Psoas muscle (tissue), 8 donors: ENCODE results near the gene GABARAP. TPM values are rescaled to one million over a fixed set of nuclear protein-coding genes. Genes with fewer than 3 reads are reported as not detected.

Source experiments
- ATAC-seq, 4 donors: fragments of 200-7000 bp; cut with Tn5 transposase; one replicate each; pipeline ENCODE4 v1.9.1; 2020; ENCODE audit warnings: moderate library complexity in 3 of 4, mild to moderate bottlenecking in 2 of 4
- DNase-seq, 2 donors: peaks; one replicate each; pipeline ENCODE4 v3.0.0-alpha.2; 2020
- H3K27ac ChIP-seq: fragments of 200-600 bp; one replicate; pipeline ENCODE4 v1.8.0; 2022
- H3K27me3 ChIP-seq, 3 donors: fragments of 200-600 bp in 1 of 3; one replicate each; pipeline versions ENCODE4 v1.6.1 to v1.8.0; 2013 to 2022; ENCODE audit warnings: low read length in 2 of 3, mild to moderate bottlenecking in 2 of 3, moderate library complexity in 1 of 3; ENCODE audit not compliant: insufficient read depth in 3 of 3
- H3K36me3 ChIP-seq, 2 donors: fragments of 200-600 bp in 1 of 2; one replicate each; pipeline versions ENCODE4 v1.6.1 to v1.8.0; 2013 to 2022; ENCODE audit warnings: low read depth in 1 of 2, mild to moderate bottlenecking in 1 of 2, moderate library complexity in 1 of 2; ENCODE audit not compliant: insufficient read depth in 1 of 2
- H3K4me1 ChIP-seq: fragments of 200-600 bp; one replicate; pipeline ENCODE4 v1.8.0; 2022
- H3K4me3 ChIP-seq: fragments of 200-600 bp; one replicate; pipeline ENCODE4 v1.8.0; 2022; ENCODE audit warnings: mild to moderate bottlenecking
- H3K9me3 ChIP-seq: fragments of 200-600 bp; one replicate; pipeline ENCODE4 v1.8.0; 2022
- CTCF ChIP-seq: fragments of 200-600 bp; IDR thresholded peaks from one replicate; pipeline ENCODE4 v1.8.0; 2022; ENCODE audit warnings: antibody characterized with exemption
- WGBS, 3 donors: extraction: QIAGEN DNeasy Blood & Tissue Kit; methylation state at CpG; one replicate each; pipeline versions ENCODE4 v1.1.6 to v1.1.7; 2013; 5-methylcytosine and 5-hydroxymethylcytosine counted together
- intact Hi-C, 2 donors: fragments of 100-400 bp; cut with DNase I; formaldehyde crosslinking; loops; one replicate each; pipeline versions ENCODE4 v1.11.0 to v1.14.2; 2022
- polyA plus RNA-seq, 3 donors: library from polyadenylated mRNA; stranded (reverse); fragments of 200-250 nt; gene quantifications; one replicate each; pipeline ENCODE4 v1.2.3, GENCODE V29; 2013
- total RNA-seq, 4 donors: library from RNA; stranded (reverse); fragmentation: NEBNext Ultra II Directional in 2 of 4; extraction: Animal tissue kit (Norgen Biotek cat#: 25700) in 2 of 4; gene quantifications; one replicate each; pipeline versions ENCODE4 v1.2.1 to v1.2.4, GENCODE V29; 2021 to 2023
- donor health status: healthy with polysubstance abuse.
- donor health status: DM: no; HTN: no; CAD: no; lungs with moderate emphysema.
- donor health status: Bipolar disorder and iron deficiency.
- donor health status: healthy.
- donor health status: DM: yes; HTN: yes; CAD: no.
- donor health status: DM: no; HTN: no; CAD: no.
- donor health status: DM: no; HTN: no; CAD: no.
- donor health status: DM: yes; HTN: yes; CAD: no.

Gene GABARAP
- total and polyA plus RNA-seq, 7 donors, result 344 to 569 (median 482) TPM

GRCh38 chr17:7252176-7253043, 10.2 kb upstream of the GABARAP start, which contains the start of gene ELP5:
Gene ELP5 (plus strand): TSS chr17:7252215. CDS start chr17:7252551, 336 bp downstream.
- Histone ChIP-seq H3K27me3 (no peaks in the 10 kb centered on the region), H3K9me3 (no peaks in the 10 kb centered on the region), H3K36me3 (peaks cover 2 to 44% of the 10 kb centered on the region in 2 donors), H3K27ac (peak within 1 kb of the TSS; percentile 99), H3K4me3 (peak within 1 kb of the TSS; percentile 99), H3K4me1 (peaks cover 42% of the 10 kb centered on the region)
- peak; percentile 21 for TF ChIP-seq CTCF
- DNase-seq (peak; percentile 96 to 98), ATAC-seq (peak; percentile 68 to 80 (median 72))
- WGBS, 3 donors, result 1% methylated on average over 46 to 55 of the region's 55 CpGs
- intact Hi-C loops, result loop anchor here in 1 of 2 donors (1.0 kb wide), 1 partner anchor 44 kb away; no protein-coding TSS in a partner anchor

- no peaks in the 10 kb centered on the region for H3K9me3 ChIP-seq
- peak within 1 kb of the TSS; percentile 99 for H3K4me3 ChIP-seq
- H3K27me3 ChIP-seq, result no peaks in the 10 kb centered on the region
- 0 to 1% (median 0%) methylated on average over 15 to 41 of the region's 41 CpGs for WGBS, 3 donors
- no peak for TF ChIP-seq CTCF
- intact Hi-C loops, result loop anchor here in 1 of 2 donors (1.0 kb wide), 1 partner anchor 45 kb away; no protein-coding TSS in a partner anchor
- ATAC-seq (peak; percentile 86 to 92 (median 88)), DNase-seq (peak; percentile 97 to 99)
- H3K36me3 ChIP-seq, result peaks cover 2 to 42% of the 10 kb centered on the region in 2 donors
- H3K27ac ChIP-seq, result peak within 1 kb of the TSS; percentile 99
- peaks cover 45% of the 10 kb centered on the region for H3K4me1 ChIP-seq
Observed at GRCh38 chr17:7251661-7252175, 9.5 kb upstream of the GABARAP start, which contains the start of gene CTDNEP1. Gene CTDNEP1 (minus strand): TSS chr17:7251734. CDS start chr17:7251296, 438 bp downstream.

GRCh38 chr17:7250695-7251627, 8.7 kb upstream of the GABARAP start:
- DNase-seq (peak in 1 of 2 donors; percentile 37), ATAC-seq (peak in 1 of 4 donors; percentile 1)
- intact Hi-C loops, result no loop called here
- peaks cover 2 to 42% of the 10 kb centered on the region in 2 donors for H3K36me3 ChIP-seq
- no peaks in the 10 kb centered on the region for H3K9me3 ChIP-seq
- no peak for TF ChIP-seq CTCF
- peaks cover 45% of the 10 kb centered on the region for H3K4me1 ChIP-seq
- no peaks in the 10 kb centered on the region for H3K27me3 ChIP-seq
- peak overlapping the region; percentile 99 for H3K27ac ChIP-seq
- WGBS, 3 donors, result 0 to 1% (median 0%) methylated on average over 40 to 55 of the region's 55 CpGs
- H3K4me3 ChIP-seq, result peak overlapping the region; percentile 99

GRCh38 chr17:7249830-7250229, 7.6 kb upstream of the GABARAP start:
- no peak for ATAC-seq
- no peaks in the 10 kb centered on the region for H3K27me3 ChIP-seq
- H3K4me3 ChIP-seq, result peak overlapping the region; percentile 99
- H3K9me3 ChIP-seq, result no peaks in the 10 kb centered on the region
- WGBS, 3 donors, result 64 to 71% (median 70%) methylated on average over 7 of the region's 7 CpGs
- peak overlapping the region; percentile 99 for H3K27ac ChIP-seq
- no peak for DNase-seq
- no peak for TF ChIP-seq CTCF
- peaks cover 0 to 42% of the 10 kb centered on the region in 2 donors for H3K36me3 ChIP-seq
- peaks cover 45% of the 10 kb centered on the region for H3K4me1 ChIP-seq
- intact Hi-C loops, result loop anchor here (10.0 kb wide), 2 partner anchors 315 to 895 kb away; partner anchors contain the start of gene SENP3 (in 1 of the 2)
